ENCODE results near the gene CMTM4.

The CMTM4 gene

GRCh38 chr16:66696669-66697630 lies at the start of gene CMTM4:
Gene CMTM4 (minus strand): TSS chr16:66696743. CDS start chr16:66696525, 218 bp downstream.
- peak within 1 kb of the TSS; percentile 68 for H3K4me3 ChIP-seq (ENCODE audit: low read depth, low read length)
- DNase-seq (ENCODE audit: low read depth), result peak; percentile 86
- TF ChIP-seq POLR2A (IDR thresholded peaks at IDR 0.05; ENCODE audit: extremely low read depth, insufficient read length), result no peak
- TF ChIP-seq MYC (IDR thresholded peaks at IDR 0.05; ENCODE audit: low read depth, low read length), result no peak
- no peak for TF ChIP-seq MAX (IDR thresholded peaks at IDR 0.05; ENCODE audit: low read depth, low read length)
- TF ChIP-seq CTCF (IDR thresholded peaks at IDR 0.05; ENCODE audit: low read depth, low read length), result no peak

- TF ChIP-seq MAX (IDR thresholded peaks at IDR 0.05; ENCODE audit: low read depth, low read length), result peak; percentile 80
- no peak for TF ChIP-seq POLR2A (IDR thresholded peaks at IDR 0.05; ENCODE audit: extremely low read depth, insufficient read length)
- no peak for TF ChIP-seq CTCF (IDR thresholded peaks at IDR 0.05; ENCODE audit: low read depth, low read length)
- TF ChIP-seq MYC (IDR thresholded peaks at IDR 0.05; ENCODE audit: low read depth, low read length), result 0 out of 2 replicates have a peak, but pooled peaks have one; percentile 17
- DNase-seq (ENCODE audit: low read depth), result peak; percentile 60
- peak overlapping the region; percentile 36 for H3K4me3 ChIP-seq (ENCODE audit: low read depth, low read length)
Observed at GRCh38 chr16:66746048-66746447, 49.5 kb upstream of the CMTM4 start.

- no peak for DNase-seq (ENCODE audit: low read depth)
- no peak overlapping the region for H3K4me3 ChIP-seq (ENCODE audit: low read depth, low read length)
- TF ChIP-seq CTCF (IDR thresholded peaks at IDR 0.05; ENCODE audit: low read depth, low read length), result no peak
- no peak for TF ChIP-seq MYC (IDR thresholded peaks at IDR 0.05; ENCODE audit: low read depth, low read length)
- no peak for TF ChIP-seq POLR2A (IDR thresholded peaks at IDR 0.05; ENCODE audit: extremely low read depth, insufficient read length)
- TF ChIP-seq MAX (IDR thresholded peaks at IDR 0.05; ENCODE audit: low read depth, low read length), result no peak
Observed at GRCh38 chr16:66741950-66742808, 45.6 kb upstream of the CMTM4 start.

- no peak for DNase-seq (ENCODE audit: low read depth)
- TF ChIP-seq CTCF (IDR thresholded peaks at IDR 0.05; ENCODE audit: low read depth, low read length) (no peak), MYC (IDR thresholded peaks at IDR 0.05; ENCODE audit: low read depth, low read length) (no peak), POLR2A (IDR thresholded peaks at IDR 0.05; ENCODE audit: extremely low read depth, insufficient read length) (no peak), MAX (IDR thresholded peaks at IDR 0.05; ENCODE audit: low read depth, low read length) (no peak)
- H3K4me3 ChIP-seq (ENCODE audit: low read depth, low read length), result no peak overlapping the region
Observed at GRCh38 chr16:66741169-66741900, 44.8 kb upstream of the CMTM4 start.

- DNase-seq (ENCODE audit: low read depth), result no peak
- TF ChIP-seq CTCF (IDR thresholded peaks at IDR 0.05; ENCODE audit: low read depth, low read length) (no peak), MYC (IDR thresholded peaks at IDR 0.05; ENCODE audit: low read depth, low read length) (no peak), POLR2A (IDR thresholded peaks at IDR 0.05; ENCODE audit: extremely low read depth, insufficient read length) (no peak), MAX (IDR thresholded peaks at IDR 0.05; ENCODE audit: low read depth, low read length) (no peak)
- no peak overlapping the region for H3K4me3 ChIP-seq (ENCODE audit: low read depth, low read length)
Observed at GRCh38 chr16:66740533-66740932, 44.0 kb upstream of the CMTM4 start.

Data from NB4 (cell line).